K562 (cell line): Measurements from ENCODE around the gene PAN3. TPM values are rescaled to one million over a fixed set of nuclear protein-coding genes. Genes with fewer than 3 reads are reported as not detected.

Experiments
- COPS2 ChIP-seq: fragments of 450-650 bp; conservative IDR thresholded peaks from 2 replicates; pipeline ENCODE4 v1.6.1; 2016; ENCODE audit warnings: mild to moderate bottlenecking, moderate library complexity
- MAZ ChIP-seq, 2 experiments: fragments of 450-650 bp in 1 of 2; sonication (generic) in 1 of 2; formaldehyde crosslinking; IDR thresholded peaks in 1 of 2; conservative IDR thresholded peaks in 1 of 2; 2 replicates each; pipeline versions ENCODE4 v1.4.0 to v1.5.0; 2020; ENCODE audit warnings: mild to moderate bottlenecking in 1 of 2, missing genetic modification reagents in 1 of 2
- RCOR1 ChIP-seq, 2 experiments: IDR thresholded peaks; 2 replicates each; pipeline ENCODE4 v1.6.1; 2012; ENCODE audit warnings: low read depth in 2 of 2, low read length in 2 of 2, borderline replicate concordance in 1 of 2, improper control_type of control experiment in 1 of 2
- SNIP1 ChIP-seq: fragments of 450-650 bp; IDR thresholded peaks from 2 replicates; pipeline ENCODE4 v1.7.1; 2017; ENCODE audit warnings: low read depth, mild to moderate bottlenecking
- ZBTB40 ChIP-seq, 2 experiments: fragments of 450-650 bp in 1 of 2; sonication (generic) in 1 of 2; formaldehyde crosslinking in 1 of 2; IDR thresholded peaks; 2 replicates each; pipeline versions ENCODE4 v1.7.1 to v1.9.0; 2016 to 2022; ENCODE audit warnings: inconsistent platforms in 1 of 2, mild to moderate bottlenecking in 1 of 2, missing genetic modification reagents in 1 of 2
- ZBTB5 ChIP-seq: fragments of 450-650 bp; IDR thresholded peaks from 2 replicates; pipeline ENCODE4 v1.6.1; 2017; ENCODE audit warnings: antibody characterized with exemption
- ZNF655 ChIP-seq: fragments of 250-450 bp; sonication (Bioruptor Pico); IDR thresholded peaks from 2 replicates; pipeline ENCODE4 v1.5.0; 2021
- ZSCAN29 ChIP-seq: fragments of 450-650 bp; IDR thresholded peaks from 2 replicates; pipeline ENCODE4 v1.6.1; 2017
- polyA plus RNA-seq, 8 experiments: library from polyadenylated mRNA; depleted of rRNA in 4 of 8; stranded (reverse) in 5 of 8; unstranded in 3 of 8; fragments of >200 nt; fragmentation: Nextera tagmentation in 2 of 8; fragmentation: Illumina TruSeq in 1 of 8; extraction: Ambion mirVana in 2 of 8; extraction: Trizol in 1 of 8; gene quantifications; 2 replicates each; pipeline versions ENCODE4 v1.2.1 to v1.2.3, GENCODE V29; 2011 to 2014; ENCODE audit warnings: inconsistent platforms in 1 of 8, missing spikeins in 1 of 8
- total RNA-seq, 7 experiments: library from RNA; depleted of rRNA in 6 of 7; stranded (reverse); fragments of >200 nt in 6 of 7; fragmentation: Illumina TruSeq in 2 of 7; extraction: Trizol in 2 of 7; gene quantifications; 2 replicates each; pipeline versions ENCODE4 v1.2.1 to v1.2.3, GENCODE V29; 2011 to 2021; ENCODE audit warnings: low replicate concordance in 1 of 7
- TF ChIP-seq, protein P1 (sequence below): fragments of 250-450 bp; sonication (Bioruptor Pico); IDR thresholded peaks from 2 replicates; pipeline ENCODE4 v1.4.0; 2020; ENCODE audit warnings: mild to moderate bottlenecking, moderate library complexity
- TF ChIP-seq, protein P2 (sequence below): IDR thresholded peaks from 2 replicates; pipeline ENCODE4 v1.6.1; 2012; ENCODE audit warnings: low read depth, low read length, improper control_type of control experiment, borderline replicate concordance

Gene PAN3
- total and polyA plus RNA-seq, 9 of the 15 experiments (the other 6 are each of a cell fraction or from before 2014, with no cell fraction given) = 7.2 to 19.9 (median 11.6) TPM

DNA sequence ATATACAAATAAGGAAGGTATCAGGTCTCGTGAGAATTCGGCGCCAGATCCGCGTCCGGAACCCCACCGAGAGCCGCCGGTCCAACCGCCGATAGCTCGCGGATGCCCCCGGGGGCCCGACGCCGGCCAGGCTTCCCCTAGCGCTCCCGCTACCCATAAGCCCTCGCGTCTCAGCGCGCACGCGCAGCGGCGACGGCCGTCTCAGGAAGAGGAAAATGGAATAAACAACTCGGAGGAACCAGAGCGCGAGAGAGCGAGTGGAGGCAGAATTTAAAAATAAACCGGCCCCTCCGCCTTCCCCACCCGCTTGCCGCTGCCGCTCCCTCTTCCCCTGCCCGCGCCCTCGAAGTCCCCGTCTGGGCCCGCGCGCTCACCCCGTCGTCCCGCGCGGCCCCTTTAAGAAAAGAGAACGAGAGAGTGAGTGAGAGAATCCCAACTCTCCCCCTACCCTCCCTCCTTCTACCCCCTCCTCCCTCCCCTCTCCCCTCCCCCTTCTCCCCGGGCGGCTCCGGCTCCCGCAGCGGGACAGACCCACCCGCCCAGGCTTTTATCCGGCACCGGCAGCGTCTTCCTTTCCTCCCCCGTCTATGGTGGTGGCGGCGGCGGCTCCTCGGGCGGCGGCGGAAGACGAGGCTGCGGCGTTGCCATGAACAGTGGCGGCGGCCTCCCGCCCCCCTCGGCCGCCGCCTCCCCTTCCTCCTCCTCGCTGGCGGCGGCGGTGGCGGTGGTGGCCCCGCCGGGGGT, at the start of gene PAN3 (continued):
- TF ChIP-seq, protein P1, sequence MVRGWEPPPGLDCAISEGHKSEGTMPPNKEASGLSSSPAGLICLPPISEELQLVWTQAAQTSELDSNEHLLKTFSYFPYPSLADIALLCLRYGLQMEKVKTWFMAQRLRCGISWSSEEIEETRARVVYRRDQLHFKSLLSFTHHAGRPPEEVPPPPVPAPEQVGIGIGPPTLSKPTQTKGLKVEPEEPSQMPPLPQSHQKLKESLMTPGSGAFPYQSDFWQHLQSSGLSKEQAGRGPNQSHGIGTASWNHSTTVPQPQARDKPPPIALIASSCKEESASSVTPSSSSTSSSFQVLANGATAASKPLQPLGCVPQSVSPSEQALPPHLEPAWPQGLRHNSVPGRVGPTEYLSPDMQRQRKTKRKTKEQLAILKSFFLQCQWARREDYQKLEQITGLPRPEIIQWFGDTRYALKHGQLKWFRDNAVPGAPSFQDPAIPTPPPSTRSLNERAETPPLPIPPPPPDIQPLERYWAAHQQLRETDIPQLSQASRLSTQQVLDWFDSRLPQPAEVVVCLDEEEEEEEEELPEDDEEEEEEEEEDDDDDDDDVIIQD (CRISPR knock-in tag) = no peak
- TF ChIP-seq RCOR1 (IDR thresholded peaks at IDR 0.05; ENCODE audit: borderline replicate concordance in 1 of 2, low read depth in 2 of 2, low read length in 2 of 2) (no peak), ZSCAN29 (no peak), SNIP1 (peak; percentile 61; the same call in 1 of the 2 replicates), MAZ (CRISPR knock-in tag; conservative IDR thresholded peaks at IDR 0.05 in 1 of 2, IDR thresholded peaks at IDR 0.05 in 1 of 2) (peak; percentile 14 to 56; a peak in 2 of 4 replicates), COPS2 (no peak), ZNF655 (CRISPR knock-in tag) (no peak), ZBTB5 (no peak), ZBTB40 (IDR thresholded peaks at IDR 0.05) (no peak), ZBTB40 (CRISPR knock-in tag; IDR thresholded peaks at IDR 0.05) (no peak)
- TF ChIP-seq, protein P2, sequence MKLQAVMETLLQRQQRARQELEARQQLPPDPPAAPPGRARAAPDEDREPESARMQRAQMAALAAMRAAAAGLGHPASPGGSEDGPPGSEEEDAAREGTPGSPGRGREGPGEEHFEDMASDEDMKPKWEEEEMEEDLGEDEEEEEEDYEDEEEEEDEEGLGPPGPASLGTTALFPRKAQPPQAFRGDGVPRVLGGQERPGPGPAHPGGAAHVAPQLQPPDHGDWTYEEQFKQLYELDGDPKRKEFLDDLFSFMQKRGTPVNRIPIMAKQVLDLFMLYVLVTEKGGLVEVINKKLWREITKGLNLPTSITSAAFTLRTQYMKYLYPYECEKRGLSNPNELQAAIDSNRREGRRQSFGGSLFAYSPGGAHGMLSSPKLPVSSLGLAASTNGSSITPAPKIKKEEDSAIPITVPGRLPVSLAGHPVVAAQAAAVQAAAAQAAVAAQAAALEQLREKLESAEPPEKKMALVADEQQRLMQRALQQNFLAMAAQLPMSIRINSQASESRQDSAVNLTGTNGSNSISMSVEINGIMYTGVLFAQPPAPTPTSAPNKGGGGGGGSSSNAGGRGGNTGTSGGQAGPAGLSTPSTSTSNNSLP = no peak
